CD14-positive monocyte (primary cell): Measurements from ENCODE around the gene ZNF821. TPM values are rescaled to one million over a fixed set of nuclear protein-coding genes. Genes with fewer than 3 reads are reported as not detected.
A peak's percentile ranks its signal among the peaks of the same experiment; 100 is the strongest.

Experiments used
- DNase-seq, 3 donors: peaks; one replicate each; pipeline ENCODE4 v3.0.0-alpha.2; 2011 to 2022
- H2AFZ ChIP-seq: 2 replicates; pipeline ENCODE4 v1.6.0; 2012; ENCODE audit warnings: mild to moderate bottlenecking, low read depth, low read length, inconsistent platforms; ENCODE audit not compliant: insufficient read depth, poor library complexity, severe bottlenecking
- H3K27ac ChIP-seq, 2 donors: 1 replicate in 1 of 2; 2 replicates in 1 of 2; pipeline ENCODE4 v1.5.1; 2012 to 2013; ENCODE audit warnings: low read length in 2 of 2, control low read depth in 1 of 2, inconsistent platforms in 1 of 2, low read depth in 1 of 2, mild to moderate bottlenecking in 1 of 2
- H3K27me3 ChIP-seq, 2 donors: one replicate each; pipeline versions ENCODE4 v1.6.0 to v1.6.1; 2011 to 2013; ENCODE audit warnings: low read length in 2 of 2; ENCODE audit not compliant: control insufficient read depth in 2 of 2, insufficient read depth in 2 of 2
- H3K36me3 ChIP-seq, 2 donors: replicated peaks in 1 of 2; 1 replicate in 1 of 2; 2 replicates in 1 of 2; pipeline versions ENCODE4 v1.5.1 to v1.6.1; 2012 to 2013; ENCODE audit warnings: low read length in 2 of 2, control low read depth in 1 of 2, inconsistent platforms in 1 of 2, mild to moderate bottlenecking in 1 of 2; ENCODE audit not compliant: insufficient read depth in 2 of 2, control insufficient read depth in 1 of 2
- H3K4me1 ChIP-seq, 2 donors: 1 replicate in 1 of 2; 2 replicates in 1 of 2; pipeline versions ENCODE4 v1.5.1 to v1.6.1; 2012 to 2013; ENCODE audit warnings: low read length in 2 of 2, control low read depth in 1 of 2, inconsistent platforms in 1 of 2, mild to moderate bottlenecking in 1 of 2, moderate library complexity in 1 of 2; ENCODE audit not compliant: insufficient read depth in 2 of 2, control insufficient read depth in 1 of 2
- H3K4me2 ChIP-seq: replicated peaks from 2 replicates; pipeline ENCODE3; 2012; ENCODE audit warnings: low read length, moderate library complexity, mild to moderate bottlenecking; ENCODE audit not compliant: poor library complexity, severe bottlenecking; ENCODE audit errors: extremely low read depth
- H3K4me3 ChIP-seq, 3 experiments: fragments of 200-600 bp in 1 of 3; sonication (generic) in 1 of 3; replicated peaks in 1 of 3; 1 replicate in 2 of 3; 2 replicates in 1 of 3; pipeline ENCODE4 v1.5.1; 2011 to 2013; ENCODE audit warnings: low read length in 3 of 3, mild to moderate bottlenecking in 3 of 3, control low read depth in 2 of 3, low read depth in 2 of 3, inconsistent platforms in 1 of 3, moderate library complexity in 1 of 3
- H3K79me2 ChIP-seq: 2 replicates; pipeline ENCODE4 v1.6.0; 2012; ENCODE audit warnings: mild to moderate bottlenecking, control low read depth, inconsistent platforms, low read length, moderate library complexity; ENCODE audit not compliant: insufficient read depth
- H3K9ac ChIP-seq: 2 replicates; pipeline ENCODE4 v1.6.0; 2017; ENCODE audit warnings: low read length, mild to moderate bottlenecking; ENCODE audit not compliant: insufficient read depth, poor library complexity, severe bottlenecking
- H3K9me3 ChIP-seq, 2 donors: replicated peaks in 1 of 2; 1 replicate in 1 of 2; 2 replicates in 1 of 2; pipeline versions ENCODE4 v1.5.1 to v1.6.1; 2012 to 2013; ENCODE audit warnings: low read length in 2 of 2, control low read depth in 1 of 2; ENCODE audit not compliant: control insufficient read depth in 1 of 2, insufficient read depth in 1 of 2
- H4K20me1 ChIP-seq: 2 replicates; pipeline ENCODE4 v1.6.0; 2012; ENCODE audit warnings: mild to moderate bottlenecking, low read length, control low read depth, moderate library complexity; ENCODE audit not compliant: insufficient read depth
- H3K27ac Mint-ChIP-seq, 7 donors: one replicate each; pipeline ENCODE4 v1.8.0; 2020; ENCODE audit warnings: mild to moderate bottlenecking in 7 of 7, mixed read lengths in 7 of 7, moderate library complexity in 6 of 7, inconsistent platforms in 2 of 7
- H3K27me3 Mint-ChIP-seq, 3 donors: one replicate each; pipeline ENCODE4 v1.8.0; 2021 to 2022; ENCODE audit warnings: low read depth in 3 of 3, mild to moderate bottlenecking in 3 of 3, mixed read lengths in 3 of 3, moderate library complexity in 3 of 3, inconsistent platforms in 1 of 3
- H3K36me3 Mint-ChIP-seq, 2 donors: one replicate each; pipeline ENCODE4 v1.8.0; 2020; ENCODE audit warnings: mixed read lengths in 2 of 2, inconsistent platforms in 1 of 2, mild to moderate bottlenecking in 1 of 2
- H3K4me1 Mint-ChIP-seq: one replicate; pipeline ENCODE4 v1.8.0; 2020; ENCODE audit warnings: mild to moderate bottlenecking, mixed read lengths
- H3K4me3 Mint-ChIP-seq, 2 donors: one replicate each; pipeline ENCODE4 v1.8.0; 2020; ENCODE audit warnings: mild to moderate bottlenecking in 2 of 2, mixed read lengths in 2 of 2, moderate library complexity in 1 of 2
- H3K9me3 Mint-ChIP-seq, 7 donors: one replicate each; pipeline ENCODE4 v1.8.0; 2020 to 2022; ENCODE audit warnings: mixed read lengths in 7 of 7, mild to moderate bottlenecking in 6 of 7, moderate library complexity in 6 of 7, inconsistent platforms in 2 of 7
- WGBS: methylation state at CpG from one replicate; pipeline ENCODE4 v1.1.5; 2013; ENCODE audit warnings: missing lambda C conversion rate; ENCODE audit not compliant: insufficient coverage; 5-methylcytosine and 5-hydroxymethylcytosine counted together
- intact Hi-C, 2 donors: fragments of 100-400 bp; cut with micrococcal nuclease; formaldehyde crosslinking; loops; one replicate each; pipeline versions ENCODE4 v1.15.0 to v1.15.1; 2023
- polyA plus RNA-seq, 3 donors: library from polyadenylated mRNA; depleted of rRNA in 1 of 3; unstranded in 2 of 3; stranded (reverse) in 1 of 3; fragments of 300-500 nt in 2 of 3; fragments of >200 nt in 1 of 3; fragmentation: Illumina TruSeq in 2 of 3; gene quantifications; 1 replicate in 2 of 3; 2 replicates in 1 of 3; pipeline ENCODE4 v1.2.3, GENCODE V29; 2012 to 2021
- TF ChIP-seq, protein P1 (sequence below): fragments of 200-600 bp; IDR thresholded peaks from one replicate; pipeline ENCODE4 v1.8.0; 2022; ENCODE audit warnings: antibody characterized with exemption, mild to moderate bottlenecking

Gene ZNF821
- polyA plus RNA-seq, 3 donors = 3.1 to 5.4 (median 4.9) TPM

DNA sequence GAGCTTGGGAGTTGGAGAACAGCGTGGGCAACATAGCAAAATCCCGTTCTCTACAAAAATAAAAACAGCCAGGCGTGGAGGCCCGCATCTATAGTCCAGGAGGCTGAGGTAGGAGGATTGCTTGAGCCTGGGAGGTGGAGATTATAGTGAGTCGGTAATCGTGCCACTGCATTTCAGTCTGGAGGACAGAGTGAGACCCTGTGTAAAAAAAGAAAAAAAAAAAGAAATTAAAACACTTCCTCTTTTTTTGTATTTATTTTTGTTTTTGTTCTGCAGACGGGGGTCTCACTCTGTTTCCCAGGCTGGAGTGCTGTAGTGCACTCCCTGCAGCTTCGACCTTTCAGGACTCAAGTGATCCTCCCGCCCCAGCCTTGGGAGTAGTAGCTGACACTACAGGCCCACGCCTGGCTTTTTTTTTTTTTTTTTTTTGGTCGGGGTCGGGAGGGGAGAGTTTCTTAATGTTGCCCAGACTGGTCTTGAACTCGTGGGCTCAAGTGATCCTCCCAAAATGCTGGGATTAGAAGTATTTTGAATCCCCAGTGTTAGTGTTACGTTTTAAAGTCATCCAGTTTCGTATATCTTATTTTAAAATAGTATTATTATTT, 12.9 kb upstream of the ZNF821 start:
- H3K9me3 ChIP-seq = no peaks in the 10 kb centered on the region
- Mint-ChIP-seq H3K27ac (peak overlapping the region; percentile 68 to 96 (median 81)), H3K36me3 (peaks cover 2 to 6% of the 10 kb centered on the region in 2 donors), H3K4me1 (peaks cover 43% of the 10 kb centered on the region), H3K4me3 (peak overlapping the region; percentile 69 to 82), H3K27me3 (no peaks in the 10 kb centered on the region), H3K9me3 (no peaks in the 10 kb centered on the region)
- no peak overlapping the region for H2AFZ ChIP-seq
- H4K20me1 ChIP-seq = peaks cover 56% of the 10 kb centered on the region
- DNase-seq = no peak
- intact Hi-C loops = loop anchor here (5.0 to 10.0 kb wide), 3 partner anchors 50 to 198 kb away; partner anchors contain the start of genes AP1G1 (in 1 of the 2), ATXN1L (in 1 of the 2), DHX38 (in 1 of the 2) and TXNL4B (in 1 of the 2)
- peak overlapping the region in 1 of 2 donors; percentile 93 for H3K27ac ChIP-seq
- H3K9ac ChIP-seq = no peak overlapping the region
- H3K4me3 ChIP-seq = peak overlapping the region; percentile 68 to 98 (median 78)
- H3K4me2 ChIP-seq = peak overlapping the region; percentile 88
- no peaks in the 10 kb centered on the region for H3K27me3 ChIP-seq
- peaks cover 82% of the 10 kb centered on the region for H3K79me2 ChIP-seq
- WGBS = no CpG with 5 or more reads among the region's 15 CpGs
- H3K36me3 ChIP-seq = no peaks in the 10 kb centered on the region
- H3K4me1 ChIP-seq = peaks cover 30 to 57% of the 10 kb centered on the region in 2 donors
- TF ChIP-seq, protein P1, sequence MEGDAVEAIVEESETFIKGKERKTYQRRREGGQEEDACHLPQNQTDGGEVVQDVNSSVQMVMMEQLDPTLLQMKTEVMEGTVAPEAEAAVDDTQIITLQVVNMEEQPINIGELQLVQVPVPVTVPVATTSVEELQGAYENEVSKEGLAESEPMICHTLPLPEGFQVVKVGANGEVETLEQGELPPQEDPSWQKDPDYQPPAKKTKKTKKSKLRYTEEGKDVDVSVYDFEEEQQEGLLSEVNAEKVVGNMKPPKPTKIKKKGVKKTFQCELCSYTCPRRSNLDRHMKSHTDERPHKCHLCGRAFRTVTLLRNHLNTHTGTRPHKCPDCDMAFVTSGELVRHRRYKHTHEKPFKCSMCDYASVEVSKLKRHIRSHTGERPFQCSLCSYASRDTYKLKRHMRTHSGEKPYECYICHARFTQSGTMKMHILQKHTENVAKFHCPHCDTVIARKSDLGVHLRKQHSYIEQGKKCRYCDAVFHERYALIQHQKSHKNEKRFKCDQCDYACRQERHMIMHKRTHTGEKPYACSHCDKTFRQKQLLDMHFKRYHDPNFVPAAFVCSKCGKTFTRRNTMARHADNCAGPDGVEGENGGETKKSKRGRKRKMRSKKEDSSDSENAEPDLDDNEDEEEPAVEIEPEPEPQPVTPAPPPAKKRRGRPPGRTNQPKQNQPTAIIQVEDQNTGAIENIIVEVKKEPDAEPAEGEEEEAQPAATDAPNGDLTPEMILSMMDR = no peak

GRCh38 chr16:71895679-71896365, 11.8 kb upstream of the ZNF821 start:
- 0% methylated on average over 33 of the region's 44 CpGs for WGBS
- Mint-ChIP-seq H3K36me3 (peaks cover 2 to 6% of the 10 kb centered on the region in 2 donors), H3K9me3 (no peaks in the 10 kb centered on the region), H3K4me1 (peaks cover 40% of the 10 kb centered on the region), H3K27ac (peak overlapping the region; percentile 96 to 99 (median 99)), H3K4me3 (peak overlapping the region; percentile 98 to 99), H3K27me3 (no peaks in the 10 kb centered on the region)
- peak in 1 of 3 donors; percentile 28 for DNase-seq
- TF ChIP-seq, protein P1 = no peak
- H3K4me1 ChIP-seq = peaks cover 30 to 57% of the 10 kb centered on the region in 2 donors
- H3K79me2 ChIP-seq = peaks cover 72% of the 10 kb centered on the region
- H3K27ac ChIP-seq = peak overlapping the region; percentile 91 to 93
- H4K20me1 ChIP-seq = peaks cover 45% of the 10 kb centered on the region
- peak overlapping the region; percentile 88 for H3K4me2 ChIP-seq
- intact Hi-C loops = loop anchor here (2.0 to 10.0 kb wide), 4 partner anchors 49 to 199 kb away; partner anchors contain the start of genes AP1G1 (in 2 of the 2), ATXN1L (in 1 of the 2), DHX38 (in 1 of the 2) and TXNL4B (in 1 of the 2)
- H3K9me3 ChIP-seq = no peaks in the 10 kb centered on the region
- peak overlapping the region; percentile 91 for H3K9ac ChIP-seq
- H2AFZ ChIP-seq = peak overlapping the region; percentile 87
- H3K27me3 ChIP-seq = no peaks in the 10 kb centered on the region
- no peaks in the 10 kb centered on the region for H3K36me3 ChIP-seq
- peak overlapping the region; percentile 68 to 98 (median 78) for H3K4me3 ChIP-seq
